GM12878 (cell line): ENCODE results near the gene TIMM22. TPM values are rescaled to one million over a fixed set of nuclear protein-coding genes. Genes with fewer than 3 reads are reported as not detected.

Experiments
- ATAC-seq: fragments of 200-7000 bp; cut with Tn5 transposase; 3 replicates; pipeline ENCODE4 v1.9.1; 2020; ENCODE audit warnings: mild to moderate bottlenecking, moderate library complexity
- BruUV-seq: library from RNA; stranded (reverse); fragments of 400-500 nt; replicated peaks from 2 replicates; lab custom pipeline; 2021; lab: Mats Ljungman, UMichigan
- CTCF ChIA-PET: fragments of 300-600 bp; sonication (Branson Sonifier 250); formaldehyde crosslinking; extraction: SDS; loops from one replicate; lab custom pipeline; 2021; ENCODE audit warnings: inconsistent platforms; lab: Yijun Ruan, JAX
- POLR2A ChIA-PET: fragments of 350-600 bp; formaldehyde crosslinking; extraction: SDS; loops from one replicate; lab custom pipeline; 2021; ENCODE audit warnings: inconsistent platforms; lab: Charles Lee
- RAD21 ChIA-PET: fragments of 300-600 bp; sonication (Branson Sonifier 250); formaldehyde crosslinking; loops from one replicate; lab custom pipeline; 2023; ENCODE audit warnings: antibody characterized with exemption; ENCODE audit not compliant: unreplicated experiment; lab: Charles Lee
- SMC1A ChIA-PET: fragments of 300-600 bp; sonication (Branson Sonifier 250); formaldehyde crosslinking; loops from one replicate; lab custom pipeline; 2023; ENCODE audit not compliant: unreplicated experiment, uncharacterized antibody; lab: Charles Lee
- DNase-seq: peaks from one replicate; pipeline ENCODE4 v3.0.0-alpha.2; 2011; ENCODE audit warnings: low read depth, low spot score
- FAIRE-seq: peaks from 3 replicates; lab custom pipeline; 2011; peaks lifted over from hg19 to GRCh38; lab: Jason Lieb, UNC
- H2AFZ ChIP-seq: 2 replicates; pipeline ENCODE4 v1.6.0; 2011; ENCODE audit warnings: low read depth, low read length, control low read depth; ENCODE audit not compliant: control insufficient read depth
- H3K27ac ChIP-seq: 2 replicates; pipeline ENCODE4 v1.5.1; 2011; ENCODE audit warnings: control low read depth; ENCODE audit not compliant: control insufficient read depth, insufficient read depth
- H3K27me3 ChIP-seq, 2 experiments: replicated peaks in 1 of 2; 2 replicates each; pipeline versions ENCODE4 v1.6.0 to v1.6.1; 2011; ENCODE audit warnings: low read length in 1 of 2; ENCODE audit not compliant: control insufficient read depth in 2 of 2, insufficient read depth in 2 of 2
- H3K36me3 ChIP-seq, 2 experiments: 2 replicates each; pipeline ENCODE4 v1.5.1; 2011; ENCODE audit warnings: low read length in 1 of 2; ENCODE audit not compliant: control insufficient read depth in 2 of 2, insufficient read depth in 2 of 2
- H3K4me1 ChIP-seq: 2 replicates; pipeline ENCODE4 v1.6.1; 2011; ENCODE audit warnings: mild to moderate bottlenecking, low read length, moderate library complexity, mixed read lengths; ENCODE audit not compliant: control insufficient read depth, insufficient read depth
- H3K4me2 ChIP-seq: 2 replicates; pipeline ENCODE4 v1.6.0; 2011; ENCODE audit warnings: control low read depth; ENCODE audit not compliant: control insufficient read depth, insufficient read depth
- H3K4me3 ChIP-seq: fragments of 200-600 bp; sonication (generic); 2 replicates; pipeline ENCODE4 v1.5.1; 2016
- H3K79me2 ChIP-seq: 2 replicates; pipeline ENCODE4 v1.6.0; 2011; ENCODE audit warnings: low read length; ENCODE audit not compliant: control insufficient read depth, insufficient read depth
- H3K9ac ChIP-seq: 2 replicates; pipeline ENCODE4 v1.8.0; 2011; ENCODE audit warnings: low read length, control low read depth, mixed read lengths; ENCODE audit not compliant: control insufficient read depth, insufficient read depth
- H3K9me3 ChIP-seq: replicated peaks from 3 replicates; pipeline ENCODE4 v1.5.1; 2011; ENCODE audit warnings: mild to moderate bottlenecking, low read length; ENCODE audit not compliant: control insufficient read depth, insufficient read depth
- H4K20me1 ChIP-seq: 2 replicates; pipeline ENCODE4 v1.6.0; 2011; ENCODE audit not compliant: control insufficient read depth, insufficient read depth
- BRCA1 ChIP-seq: IDR thresholded peaks from 2 replicates; pipeline ENCODE4 v1.6.1; 2011; ENCODE audit warnings: low read depth, low read length, improper control_type of control experiment
- CBFB ChIP-seq: IDR thresholded peaks from 2 replicates; pipeline ENCODE4 v1.6.1; 2016; ENCODE audit warnings: antibody characterized with exemption, low read depth
- CHD1 ChIP-seq: IDR thresholded peaks from 2 replicates; pipeline ENCODE4 v1.6.1; 2012; ENCODE audit warnings: low read depth, low read length, improper control_type of control experiment
- E2F4 ChIP-seq: IDR thresholded peaks from 2 replicates; pipeline ENCODE4 v1.6.1; 2012; ENCODE audit warnings: low read depth, low read length, improper control_type of control experiment
- ESRRA ChIP-seq: IDR thresholded peaks from 2 replicates; pipeline ENCODE4 v1.6.1; 2012; ENCODE audit warnings: mild to moderate bottlenecking, low read length, improper control_type of control experiment
- EZH2 ChIP-seq: IDR thresholded peaks from 2 replicates; pipeline ENCODE4 v1.6.1; 2012; ENCODE audit warnings: low read depth, mild to moderate bottlenecking, control low read depth, inconsistent platforms, low read length, borderline replicate concordance; ENCODE audit not compliant: control insufficient read depth
- IRF3 ChIP-seq: fragments of 450-650 bp; IDR thresholded peaks from 2 replicates; pipeline ENCODE4 v1.6.1; 2014; ENCODE audit warnings: mild to moderate bottlenecking
- MEF2B ChIP-seq: fragments of 450-650 bp; IDR thresholded peaks from 2 replicates; pipeline ENCODE4 v1.6.1; 2018; ENCODE audit warnings: mild to moderate bottlenecking, moderate library complexity; ENCODE audit not compliant: partially characterized antibody, poor library complexity, severe bottlenecking
- NR2F1 ChIP-seq: fragments of 450-650 bp; conservative IDR thresholded peaks from 2 replicates; pipeline ENCODE4 v1.6.1; 2017; ENCODE audit warnings: mild to moderate bottlenecking
- POU2F2 ChIP-seq: IDR thresholded peaks from 3 replicates; pipeline ENCODE4 v1.6.1; 2011; ENCODE audit warnings: low read depth, mild to moderate bottlenecking, low read length, borderline replicate concordance
- RELB ChIP-seq: fragments of 450-650 bp; IDR thresholded peaks from 2 replicates; pipeline ENCODE4 v1.6.1; 2017; ENCODE audit warnings: low read depth, mild to moderate bottlenecking, moderate library complexity
- SIX5 ChIP-seq: IDR thresholded peaks from 2 replicates; pipeline ENCODE4 v1.6.1; 2011; ENCODE audit warnings: mild to moderate bottlenecking, low read depth, low read length, moderate library complexity; ENCODE audit not compliant: severe bottlenecking
- TCF12 ChIP-seq: IDR thresholded peaks from 2 replicates; pipeline ENCODE4 v1.6.1; 2011; ENCODE audit warnings: low read depth, mild to moderate bottlenecking, low read length
- ZBTB11 ChIP-seq: fragments of 450-650 bp; formaldehyde crosslinking; IDR thresholded peaks from 2 replicates; pipeline ENCODE4 v1.5.0; 2022; ENCODE audit warnings: mild to moderate bottlenecking, missing genetic modification characterization
- ZNF207 ChIP-seq: fragments of 450-650 bp; IDR thresholded peaks from 2 replicates; pipeline ENCODE4 v1.6.1; 2014; ENCODE audit warnings: antibody characterized with exemption, mild to moderate bottlenecking, borderline replicate concordance
- ZNF24 ChIP-seq: fragments of 450-650 bp; IDR thresholded peaks from 2 replicates; pipeline ENCODE4 v1.6.1; 2017; ENCODE audit warnings: antibody characterized with exemption, mild to moderate bottlenecking
- WGBS: methylation state at CpG from one replicate; pipeline ENCODE4 v1.1.6; 2016; ENCODE audit warnings: low lambda C conversion rate; ENCODE audit not compliant: insufficient replicate concordance, insufficient coverage; ENCODE audit errors: missing lambda C conversion rate; 5-methylcytosine and 5-hydroxymethylcytosine counted together
- in situ Hi-C: fragments of 300-500 bp; cut with MboI; formaldehyde crosslinking; loops from 9 replicates; pipeline ENCODE4 v1.14.3; 2018; ENCODE audit warnings: mixed read lengths
- intact Hi-C: fragments of 100-400 bp; cut with micrococcal nuclease; formaldehyde crosslinking; loops from one replicate; pipeline ENCODE4 v1.14.2; 2022; ENCODE audit not compliant: unreplicated experiment
- polyA plus RNA-seq, 11 experiments: library from polyadenylated mRNA; depleted of rRNA in 4 of 11; unstranded in 6 of 11; stranded (reverse) in 5 of 11; fragments of >200 nt; fragmentation: Nextera tagmentation in 4 of 11; fragmentation: Illumina TruSeq in 1 of 11; extraction: Ambion mirVana in 4 of 11; extraction: Trizol in 1 of 11; gene quantifications; 1 replicate in 1 of 11; 2 replicates in 10 of 11; pipeline versions ENCODE4 v1.2.1 to v1.2.3, GENCODE V29; 2011 to 2016; ENCODE audit warnings: inconsistent platforms in 2 of 11, missing spikeins in 2 of 11, low read depth in 1 of 11
- total RNA-seq, 4 experiments: library from RNA; depleted of rRNA in 3 of 4; stranded (reverse); fragments of >200 nt in 3 of 4; fragmentation: Illumina TruSeq in 1 of 4; extraction: Trizol in 1 of 4; gene quantifications; 2 replicates each; pipeline versions ENCODE4 v1.2.1 to v1.2.3, GENCODE V29; 2013 to 2021

TIMM22 gene
- total and polyA plus RNA-seq, 10 of the 15 experiments (the other 5 are each of a cell fraction or from before 2014, with no cell fraction given), result 4.4 to 25.0 (median 10.6) TPM

- DNase-seq (no peak), ATAC-seq (no peak), FAIRE-seq (no peak)
- no peaks in the 10 kb centered on the region for H3K79me2 ChIP-seq
- intact Hi-C loops, result no loop called here
- CTCF ChIA-PET, result no interaction called here
- no peaks in the 10 kb centered on the region for H4K20me1 ChIP-seq
- H3K4me2 ChIP-seq, result no peak overlapping the region
- SMC1A ChIA-PET, result no interaction called here
- no peak overlapping the region for H3K4me3 ChIP-seq
- in situ Hi-C loops, result no loop called here
- H2AFZ ChIP-seq, result no peak overlapping the region
- BruUV-seq, result no TSS peak
- no peak overlapping the region for H3K27ac ChIP-seq
- peaks cover 9% of the 10 kb centered on the region in 2 experiments; a peak in 3 of 4 replicates for H3K36me3 ChIP-seq
- H3K9me3 ChIP-seq, result no peaks in the 10 kb centered on the region
- RAD21 ChIA-PET, result no interaction called here
- no peak overlapping the region for H3K9ac ChIP-seq
- no peaks in the 10 kb centered on the region for H3K4me1 ChIP-seq
- WGBS, result 87% methylated on average over 30 of the region's 30 CpGs
- H3K27me3 ChIP-seq, result no peaks in the 10 kb centered on the region
- POLR2A ChIA-PET, result no interaction called here
- TF ChIP-seq BRCA1 (no peak), ZBTB11 (CRISPR knock-in tag) (no peak), SIX5 (no peak), POU2F2 (no peak), MEF2B (no peak), EZH2 (no peak), ZNF24 (no peak), CBFB (no peak), RELB (no peak), CHD1 (no peak), ZNF207 (no peak), ESRRA (no peak), IRF3 (no peak), TCF12 (no peak), E2F4 (no peak), NR2F1 (no peak)
These were observed 42.7 kb downstream of the TIMM22 start for GRCh38 chr17:1039511-1040215.
